Endothelial cell of umbilical vein (primary cell): ENCODE measurements around the gene SVOP. TPM values are rescaled to one million over a fixed set of nuclear protein-coding genes. Genes with fewer than 3 reads are reported as not detected.

Experiments
- BruUV-seq: library from RNA; stranded (reverse); fragments of 400-500 nt; replicated peaks from 2 replicates; lab custom pipeline; 2021; lab: Mats Ljungman, UMichigan
- CTCF ChIA-PET: fragments of 300-600, 350-600 bp; sonication (Branson Sonifier 250); formaldehyde crosslinking; loops from one replicate; lab custom pipeline; 2021; ENCODE audit warnings: antibody characterized with exemption, inconsistent platforms; lab: Charles Lee
- POLR2A ChIA-PET: fragments of 300-600, 350-600 bp; sonication (Branson Sonifier 250); formaldehyde crosslinking; loops from one replicate; lab custom pipeline; 2021; ENCODE audit warnings: antibody characterized with exemption, inconsistent platforms; lab: Charles Lee
- DNase-seq: peaks from one replicate; pipeline ENCODE4 v3.0.0-alpha.2; 2011; ENCODE audit warnings: low read depth, low spot score
- FAIRE-seq: peaks from 2 replicates; lab custom pipeline; 2011; peaks lifted over from hg19 to GRCh38; lab: Jason Lieb, UNC
- H2AFZ ChIP-seq: 2 replicates; pipeline ENCODE4 v1.6.0; 2012; ENCODE audit warnings: low read depth, low read length, control low read depth, inconsistent platforms
- H3K27ac ChIP-seq: 2 replicates; pipeline ENCODE4 v1.5.1; 2011; ENCODE audit warnings: low read depth, mild to moderate bottlenecking, control low read depth, low read length, moderate library complexity; ENCODE audit not compliant: insufficient read depth
- H3K27me3 ChIP-seq, 2 experiments: 2 replicates each; pipeline versions ENCODE4 v1.6.0 to v1.6.1; 2011; ENCODE audit warnings: low read length in 2 of 2, mixed read lengths in 1 of 2; ENCODE audit not compliant: control insufficient read depth in 2 of 2, insufficient read depth in 2 of 2
- H3K36me3 ChIP-seq, 2 experiments: 2 replicates in 1 of 2; 3 replicates in 1 of 2; pipeline ENCODE4 v1.5.1; 2011; ENCODE audit warnings: low read length in 2 of 2, mild to moderate bottlenecking in 1 of 2, moderate library complexity in 1 of 2; ENCODE audit not compliant: control insufficient read depth in 2 of 2, insufficient read depth in 2 of 2; ENCODE audit errors: extremely low read depth in 1 of 2
- H3K4me1 ChIP-seq: 3 replicates; pipeline ENCODE4 v1.5.1; 2011; ENCODE audit warnings: mild to moderate bottlenecking, low read length; ENCODE audit not compliant: control insufficient read depth, insufficient read depth; ENCODE audit errors: extremely low read depth
- H3K4me2 ChIP-seq: 2 replicates; pipeline ENCODE4 v1.6.1; 2011; ENCODE audit warnings: low read length, control low read depth, mixed read lengths; ENCODE audit not compliant: insufficient read depth
- H3K4me3 ChIP-seq, 3 experiments: fragments of 200-600 bp in 1 of 3; sonication (generic), shearing (Covaris generic) in 1 of 3; replicated peaks in 1 of 3; 2 replicates each; pipeline ENCODE4 v1.5.1; 2011 to 2016; ENCODE audit warnings: control low read depth in 3 of 3, low read length in 3 of 3, mild to moderate bottlenecking in 2 of 3, inconsistent platforms in 1 of 3, low read depth in 1 of 3, moderate library complexity in 1 of 3; ENCODE audit not compliant: insufficient read depth in 1 of 3
- H3K79me2 ChIP-seq: 2 replicates; pipeline ENCODE4 v1.6.0; 2012; ENCODE audit warnings: low read length, inconsistent platforms; ENCODE audit not compliant: control insufficient read depth, insufficient read depth
- H3K9ac ChIP-seq: replicated peaks from 2 replicates; pipeline ENCODE3; 2011; ENCODE audit warnings: low read length, control low read depth; ENCODE audit not compliant: insufficient read depth; ENCODE audit errors: extremely low read depth
- H3K9me1 ChIP-seq: replicated peaks from 3 replicates; pipeline ENCODE4 v1.6.0; 2011; ENCODE audit warnings: mild to moderate bottlenecking, low read length; ENCODE audit not compliant: control insufficient read depth, insufficient read depth; ENCODE audit errors: extremely low read depth
- H3K9me3 ChIP-seq: replicated peaks from 2 replicates; pipeline ENCODE4 v1.5.1; 2012; ENCODE audit warnings: low read length, inconsistent platforms; ENCODE audit not compliant: control insufficient read depth, insufficient read depth
- H4K20me1 ChIP-seq: replicated peaks from 2 replicates; pipeline ENCODE3; 2011; ENCODE audit warnings: mild to moderate bottlenecking, low read length; ENCODE audit not compliant: control insufficient read depth, insufficient read depth; ENCODE audit errors: extremely low read depth
- EZH2 ChIP-seq: IDR thresholded peaks from 2 replicates; pipeline ENCODE4 v1.6.1; 2012; ENCODE audit warnings: borderline replicate concordance, low read depth, mild to moderate bottlenecking, moderate library complexity, low read length, inconsistent platforms; ENCODE audit not compliant: severe bottlenecking
- FOS ChIP-seq: IDR thresholded peaks from 2 replicates; pipeline ENCODE4 v1.6.1; 2011; ENCODE audit warnings: mild to moderate bottlenecking, low read length, moderate library complexity, borderline replicate concordance; ENCODE audit not compliant: insufficient read depth
- GATA2 ChIP-seq: IDR thresholded peaks from 2 replicates; pipeline ENCODE4 v1.7.0; 2011; ENCODE audit warnings: low read depth, mild to moderate bottlenecking, moderate library complexity, mixed read lengths, low read length; ENCODE audit not compliant: insufficient read length, insufficient read depth
- JUN ChIP-seq: IDR thresholded peaks from 2 replicates; pipeline ENCODE4 v1.6.1; 2011; ENCODE audit warnings: borderline replicate concordance, low read depth; ENCODE audit not compliant: insufficient read length, insufficient read depth
- MYC ChIP-seq: IDR thresholded peaks from one replicate; pipeline ENCODE4 v1.6.1; 2011; ENCODE audit warnings: mild to moderate bottlenecking, low read depth, low read length
- POLR2A ChIP-seq: IDR thresholded peaks from 2 replicates; pipeline ENCODE4 v1.6.1; 2012; ENCODE audit warnings: low read depth, mild to moderate bottlenecking, control low read depth, low read length
- POLR2AphosphoS5 ChIP-seq: IDR thresholded peaks from 2 replicates; pipeline ENCODE4 v1.6.1; 2012; ENCODE audit warnings: low read depth, mild to moderate bottlenecking, control low read depth, low read length, moderate library complexity; ENCODE audit not compliant: insufficient read depth
- dilution Hi-C: fragments of 300-500 bp; cut with MboI; formaldehyde crosslinking; loops from one replicate; pipeline ENCODE4 v1.15.0; 2019; ENCODE audit warnings: low sequenced_read_pairs; ENCODE audit not compliant: extremely low pct_ligation_motif_present
- intact Hi-C: fragments of 100-400 bp; cut with micrococcal nuclease; formaldehyde crosslinking; loops from one replicate; pipeline ENCODE4 v1.10.0; 2022
- polyA plus RNA-seq, 4 experiments: library from polyadenylated mRNA; depleted of rRNA in 3 of 4; stranded (reverse) in 3 of 4; unstranded in 1 of 4; fragments of >200 nt; gene quantifications; 2 replicates each; pipeline versions ENCODE4 v1.2.1 to v1.2.3, GENCODE V29; 2011 to 2012; ENCODE audit warnings: missing spikeins in 1 of 4
- total RNA-seq: library from RNA; stranded (reverse); gene quantifications from 2 replicates; pipeline ENCODE4 v1.2.3, GENCODE V29; 2021
- TF ChIP-seq, protein P1 (sequence below), 2 donors: IDR thresholded peaks; 1 replicate in 1 of 2; 2 replicates in 1 of 2; pipeline ENCODE4 v1.5.1; 2011; ENCODE audit warnings: low read length in 2 of 2, mild to moderate bottlenecking in 2 of 2, moderate library complexity in 2 of 2, control low read depth in 1 of 2, inconsistent platforms in 1 of 2, low read depth in 1 of 2; ENCODE audit not compliant: insufficient read depth in 1 of 2; ENCODE audit errors: extremely low read depth in 1 of 2
- TF ChIP-seq, protein P2 (sequence below): IDR thresholded peaks from 2 replicates; pipeline ENCODE4 v1.6.1; 2011; ENCODE audit not compliant: insufficient read depth, insufficient read length

SVOP gene
- total and polyA plus RNA-seq, 2 donors (not counting 3 experiments of a cell fraction or from before 2014, with no cell fraction given) = not detected

DNA sequence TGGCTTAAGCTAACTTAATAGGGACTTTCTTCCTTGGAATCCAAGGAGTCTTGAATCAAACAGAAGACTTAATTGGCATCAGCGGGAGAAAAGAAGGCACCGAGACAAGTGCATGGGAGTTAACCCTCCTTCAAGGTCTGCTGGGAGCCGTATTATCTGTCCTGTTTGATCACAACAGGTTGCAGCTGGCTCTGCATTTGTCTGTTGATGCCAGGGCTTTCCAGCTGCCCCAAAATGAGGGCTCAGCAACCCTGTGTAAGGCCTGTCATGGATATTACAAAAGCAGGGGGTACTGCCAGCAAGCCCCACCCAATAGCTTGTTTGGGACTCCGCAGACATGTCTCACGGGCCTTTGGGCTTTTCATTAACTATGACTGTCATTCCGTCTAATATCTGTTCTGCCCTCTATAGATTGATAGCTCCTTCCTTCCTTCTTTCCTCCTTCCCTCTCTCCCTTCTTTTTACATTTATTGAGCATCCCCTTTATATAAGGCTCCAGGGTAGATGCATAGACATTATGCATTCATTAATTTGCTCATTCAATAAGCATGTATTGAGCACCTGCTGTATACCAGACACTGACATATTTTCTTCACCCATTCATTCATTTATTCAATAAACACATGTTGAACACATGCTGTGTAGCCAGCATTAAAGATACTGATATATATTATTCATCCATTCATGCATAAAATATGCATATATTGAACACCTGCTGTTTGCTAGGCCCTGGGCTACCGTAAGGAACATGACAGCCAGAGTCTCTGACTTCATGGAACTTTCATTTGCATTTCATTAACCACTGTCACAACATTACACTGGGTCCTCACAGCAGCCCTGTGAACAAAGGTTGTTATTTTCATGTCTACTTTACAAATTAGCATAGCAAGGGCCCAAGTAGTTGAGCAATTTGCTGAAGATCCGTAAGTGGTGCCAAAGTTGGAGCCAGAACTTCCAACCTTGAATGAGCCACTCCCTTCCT, 56.2 kb downstream of the SVOP start:
- ChIA-PET POLR2A (no interaction called here), CTCF (interaction anchor here (0.9 to 1.0 kb wide), 2 partner anchors 14 to 421 kb away, joined by 3 to 4 read pairs; no protein-coding TSS in a partner anchor)
- Histone ChIP-seq H3K36me3 (no peaks in the 10 kb centered on the region), H3K79me2 (no peaks in the 10 kb centered on the region), H3K9me1 (no peaks in the 10 kb centered on the region), H3K9ac (no peak overlapping the region), H3K4me1 (no peaks in the 10 kb centered on the region), H3K9me3 (no peaks in the 10 kb centered on the region), H3K27me3 (no peaks in the 10 kb centered on the region), H3K4me2 (no peak overlapping the region), H3K27ac (no peak overlapping the region), H2AFZ (no peak overlapping the region), H4K20me1 (no peaks in the 10 kb centered on the region), H3K4me3 (no peak overlapping the region)
- intact Hi-C loops (no loop called here), dilution Hi-C loops (no loop called here)
- DNase-seq = no peak
- no TSS peak for BruUV-seq
- no peak for FAIRE-seq
- TF ChIP-seq, protein P1, sequence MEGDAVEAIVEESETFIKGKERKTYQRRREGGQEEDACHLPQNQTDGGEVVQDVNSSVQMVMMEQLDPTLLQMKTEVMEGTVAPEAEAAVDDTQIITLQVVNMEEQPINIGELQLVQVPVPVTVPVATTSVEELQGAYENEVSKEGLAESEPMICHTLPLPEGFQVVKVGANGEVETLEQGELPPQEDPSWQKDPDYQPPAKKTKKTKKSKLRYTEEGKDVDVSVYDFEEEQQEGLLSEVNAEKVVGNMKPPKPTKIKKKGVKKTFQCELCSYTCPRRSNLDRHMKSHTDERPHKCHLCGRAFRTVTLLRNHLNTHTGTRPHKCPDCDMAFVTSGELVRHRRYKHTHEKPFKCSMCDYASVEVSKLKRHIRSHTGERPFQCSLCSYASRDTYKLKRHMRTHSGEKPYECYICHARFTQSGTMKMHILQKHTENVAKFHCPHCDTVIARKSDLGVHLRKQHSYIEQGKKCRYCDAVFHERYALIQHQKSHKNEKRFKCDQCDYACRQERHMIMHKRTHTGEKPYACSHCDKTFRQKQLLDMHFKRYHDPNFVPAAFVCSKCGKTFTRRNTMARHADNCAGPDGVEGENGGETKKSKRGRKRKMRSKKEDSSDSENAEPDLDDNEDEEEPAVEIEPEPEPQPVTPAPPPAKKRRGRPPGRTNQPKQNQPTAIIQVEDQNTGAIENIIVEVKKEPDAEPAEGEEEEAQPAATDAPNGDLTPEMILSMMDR (IDR thresholded peaks at IDR 0.05; ENCODE audit: extremely low read depth in 1 of 2, insufficient read depth in 1 of 2, low read depth in 1 of 2, low read length in 2 of 2) = no peak
- TF ChIP-seq POLR2AphosphoS5 (no peak), JUN (no peak), EZH2 (no peak), POLR2A (no peak), FOS (no peak), GATA2 (no peak), MYC (no peak)
- TF ChIP-seq, protein P2, sequence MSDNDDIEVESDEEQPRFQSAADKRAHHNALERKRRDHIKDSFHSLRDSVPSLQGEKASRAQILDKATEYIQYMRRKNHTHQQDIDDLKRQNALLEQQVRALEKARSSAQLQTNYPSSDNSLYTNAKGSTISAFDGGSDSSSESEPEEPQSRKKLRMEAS = no peak
